ENCODE measurements around the gene TP53I11.

- TF ChIP-seq CTCF (IDR thresholded peaks at IDR 0.05 in 4 of 5, conservative IDR thresholded peaks at IDR 0.05 in 1 of 5) (no peak), POLR2A (IDR thresholded peaks at IDR 0.05) (no peak)
Measured at GRCh38 chr11:44988111-44988510, 37.4 kb upstream of the TP53I11 start.

Measured in gastrocnemius medialis (tissue), 4 donors.